MG63 (cell line): ENCODE data around the gene A4GNT. TPM values are rescaled to one million over a fixed set of nuclear protein-coding genes. Genes with fewer than 3 reads are reported as not detected.
A peak's percentile ranks its signal among the peaks of the same experiment; 100 is the strongest.
"Not testable (repeated sequence)": the region's sequence is repeated elsewhere in the genome, so short reads cannot be mapped to it uniquely, and the experiment has no call there.

ENCODE experiments used
- DNase-seq: peaks from one replicate; pipeline ENCODE4 v3.0.0-alpha.2; 2020
- H3K27me3 ChIP-seq: fragments of 250-450 bp; sonication (Bioruptor Pico); 2 replicates; pipeline ENCODE4 v1.5.1; 2020; ENCODE audit warnings: mild to moderate bottlenecking, moderate library complexity
- H3K36me3 ChIP-seq: fragments of 250-450 bp; sonication (Bioruptor Pico); 2 replicates; pipeline ENCODE4 v1.5.1; 2020; ENCODE audit warnings: mild to moderate bottlenecking, moderate library complexity
- H3K4me3 ChIP-seq: fragments of 250-450 bp; sonication (Bioruptor Pico); 2 replicates; pipeline ENCODE4 v1.5.1; 2020; ENCODE audit warnings: mild to moderate bottlenecking, moderate library complexity
- H3K9me3 ChIP-seq: fragments of 250-450 bp; sonication (Bioruptor Pico); 2 replicates; pipeline ENCODE4 v1.5.1; 2020; ENCODE audit warnings: mild to moderate bottlenecking, moderate library complexity
- total RNA-seq: library from RNA; depleted of rRNA; stranded (reverse); fragments of >200 nt; shearing (Covaris generic); gene quantifications from 2 replicates; pipeline ENCODE4 v1.2.3, GENCODE V29; 2014; ENCODE audit warnings: low replicate concordance; rRNA removed

The A4GNT gene
- total RNA-seq, 1 experiment from 2014 or later = not detected

GRCh38 chr3:138097192-138098172 lies 34.7 kb downstream of the A4GNT start:
- Histone ChIP-seq H3K36me3 (peaks cover 56% of the 10 kb centered on the region), H3K27me3 (no peaks in the 10 kb centered on the region), H3K4me3 (no peak overlapping the region), H3K9me3 (peaks cover 5% of the 10 kb centered on the region)
- DNase-seq = no peak

GRCh38 chr3:138093721-138094120 lies 38.5 kb downstream of the A4GNT start:
- no peak for DNase-seq
- no peak overlapping the region for H3K4me3 ChIP-seq
- no peaks in the 10 kb centered on the region for H3K27me3 ChIP-seq
- peaks cover 5% of the 10 kb centered on the region for H3K9me3 ChIP-seq
- H3K36me3 ChIP-seq = peaks cover 67% of the 10 kb centered on the region

GRCh38 chr3:138092023-138092422 lies 40.2 kb downstream of the A4GNT start:
- peaks cover 5% of the 10 kb centered on the region for H3K9me3 ChIP-seq
- H3K36me3 ChIP-seq = peaks cover 73% of the 10 kb centered on the region
- no peak for DNase-seq
- no peak overlapping the region for H3K4me3 ChIP-seq
- H3K27me3 ChIP-seq = no peaks in the 10 kb centered on the region

- H3K36me3 ChIP-seq = peaks cover 83% of the 10 kb centered on the region
- H3K9me3 ChIP-seq = peaks cover 5% of the 10 kb centered on the region
- no peak for DNase-seq
- H3K27me3 ChIP-seq = no peaks in the 10 kb centered on the region
- no peak overlapping the region for H3K4me3 ChIP-seq
Measured at GRCh38 chr3:138089091-138089490, 43.1 kb downstream of the A4GNT start.

- not testable (repeated sequence) for H3K4me3 ChIP-seq, H3K9me3 ChIP-seq, DNase-seq, H3K27me3 ChIP-seq
- H3K36me3 ChIP-seq = peaks cover 79% of the 10 kb centered on the region
Measured at GRCh38 chr3:138085745-138086144, 46.4 kb downstream of the A4GNT start.

GRCh38 chr3:138084196-138084595 lies 48.0 kb downstream of the A4GNT start:
- Histone ChIP-seq H3K36me3 (peaks cover 83% of the 10 kb centered on the region), H3K9me3 (no peaks in the 10 kb centered on the region), H3K4me3 (no peak overlapping the region), H3K27me3 (no peaks in the 10 kb centered on the region)
- no peak for DNase-seq

GRCh38 chr3:138082992-138083386 lies 49.2 kb downstream of the A4GNT start:
- Histone ChIP-seq H3K36me3 (peaks cover 77% of the 10 kb centered on the region), H3K4me3 (no peak overlapping the region), H3K9me3 (no peaks in the 10 kb centered on the region), H3K27me3 (no peaks in the 10 kb centered on the region)
- no peak for DNase-seq

GRCh38 chr3:138082085-138082991 lies 49.9 kb downstream of the A4GNT start:
- Histone ChIP-seq H3K27me3 (no peaks in the 10 kb centered on the region), H3K36me3 (peaks cover 77% of the 10 kb centered on the region), H3K9me3 (no peaks in the 10 kb centered on the region), H3K4me3 (no peak overlapping the region)
- DNase-seq = peak; percentile 65

GRCh38 chr3:138081371-138082084 lies 50.7 kb downstream of the A4GNT start:
- Histone ChIP-seq H3K27me3 (no peaks in the 10 kb centered on the region), H3K4me3 (no peak overlapping the region), H3K9me3 (no peaks in the 10 kb centered on the region), H3K36me3 (peaks cover 75% of the 10 kb centered on the region)
- no peak for DNase-seq

GRCh38 chr3:138079901-138080300 lies 52.3 kb downstream of the A4GNT start:
- Histone ChIP-seq H3K36me3 (peaks cover 73% of the 10 kb centered on the region), H3K27me3 (no peaks in the 10 kb centered on the region), H3K9me3 (no peaks in the 10 kb centered on the region), H3K4me3 (no peak overlapping the region)
- DNase-seq = no peak

- no peak overlapping the region for H3K4me3 ChIP-seq
- no peaks in the 10 kb centered on the region for H3K9me3 ChIP-seq
- peaks cover 71% of the 10 kb centered on the region for H3K36me3 ChIP-seq
- DNase-seq = peak; percentile 78
- H3K27me3 ChIP-seq = no peaks in the 10 kb centered on the region
Measured at GRCh38 chr3:138078901-138079344, 53.3 kb downstream of the A4GNT start.

- peak; percentile 23 for DNase-seq
- Histone ChIP-seq H3K27me3 (no peaks in the 10 kb centered on the region), H3K4me3 (no peak overlapping the region), H3K36me3 (peaks cover 69% of the 10 kb centered on the region), H3K9me3 (no peaks in the 10 kb centered on the region)
Measured at GRCh38 chr3:138078096-138078495, 54.1 kb downstream of the A4GNT start.

Other genes starting within 250 kb of the A4GNT start
- gene CLDN18, start 122.2 kb downstream of the A4GNT start, total RNA-seq = not detected in 2 replicates
- gene DZIP1L, start 16.8 kb downstream of the A4GNT start, total RNA-seq = 14.9 and 20.1 TPM in 2 replicates
- 19.2 and 29.5 TPM in 2 replicates for gene DBR1, start 42.5 kb upstream of the A4GNT start, total RNA-seq
- gene ARMC8, start 54.9 kb upstream of the A4GNT start, total RNA-seq = 30.2 and 38.5 TPM in 2 replicates
- gene NME9, start 197.5 kb upstream of the A4GNT start, total RNA-seq = 3.1 TPM in 1 of 2 replicates, not detected in the other
- gene MRAS, start 216.2 kb upstream of the A4GNT start, total RNA-seq = 11.0 and 23.4 TPM in 2 replicates